ENCODE data around the gene CENPI.
"Not testable (repeated sequence)": the region's sequence is repeated elsewhere in the genome, so short reads cannot be mapped to it uniquely, and the experiment has no call there.

The CENPI gene

GRCh38 chrX:101097546-101098453 is at the start of gene CENPI:
CENPI (plus strand) TSS chrX:101098204; CDS start chrX:101101071, 2,867 bp downstream.
- H3K9ac ChIP-seq (ENCODE audit: low read depth, low read length), result peak within 1 kb of the TSS; percentile 90
- H3K9me3 ChIP-seq (ENCODE audit: control insufficient read depth, insufficient read depth, low read length), result no peaks in the 10 kb centered on the region
- peaks cover 8% of the 10 kb centered on the region; the same call in 1 of the 2 replicates for H3K36me3 ChIP-seq (ENCODE audit: insufficient read depth, low read length)
- no peaks in the 10 kb centered on the region for H3K4me1 ChIP-seq (ENCODE audit: insufficient read depth, low read length)

- Histone ChIP-seq H3K36me3 (ENCODE audit: insufficient read depth, low read length) (no peaks in the 10 kb centered on the region), H3K9ac (ENCODE audit: low read depth, low read length) (peak overlapping the region; percentile 82), H3K4me1 (ENCODE audit: insufficient read depth, low read length) (no peaks in the 10 kb centered on the region; the same call in 1 of the 2 replicates), H3K9me3 (ENCODE audit: control insufficient read depth, insufficient read depth, low read length) (no peaks in the 10 kb centered on the region)
Measured at GRCh38 chrX:101051153-101051548, 46.9 kb upstream of the CENPI start.

- Histone ChIP-seq H3K9ac (ENCODE audit: low read depth, low read length) (peak within 1 kb of the TSS; percentile 82), H3K36me3 (ENCODE audit: insufficient read depth, low read length) (no peaks in the 10 kb centered on the region), H3K4me1 (ENCODE audit: insufficient read depth, low read length) (no peaks in the 10 kb centered on the region; the same call in 1 of the 2 replicates), H3K9me3 (ENCODE audit: control insufficient read depth, insufficient read depth, low read length) (no peaks in the 10 kb centered on the region)
Measured at GRCh38 chrX:101051549-101052302, 46.3 kb upstream of the CENPI start, which contains the start of gene TRMT2B. TRMT2B (minus strand) TSS chrX:101052111; CDS start chrX:101042289, 9,822 bp downstream.

GRCh38 chrX:101056551-101056950 is 41.5 kb upstream of the CENPI start:
- not testable (repeated sequence) for H3K9me3 ChIP-seq (ENCODE audit: control insufficient read depth, insufficient read depth, low read length); H3K4me1 ChIP-seq (ENCODE audit: insufficient read depth, low read length); H3K9ac ChIP-seq (ENCODE audit: low read depth, low read length); H3K36me3 ChIP-seq (ENCODE audit: insufficient read depth, low read length)

- H3K36me3 ChIP-seq (ENCODE audit: insufficient read depth, low read length), result no peaks in the 10 kb centered on the region
- no peaks in the 10 kb centered on the region for H3K9me3 ChIP-seq (ENCODE audit: control insufficient read depth, insufficient read depth, low read length)
- peaks cover 3% of the 10 kb centered on the region; the same call in 1 of the 2 replicates for H3K4me1 ChIP-seq (ENCODE audit: insufficient read depth, low read length)
- H3K9ac ChIP-seq (ENCODE audit: low read depth, low read length), result no peak overlapping the region
Measured at GRCh38 chrX:101057093-101057714, 40.8 kb upstream of the CENPI start.

GRCh38 chrX:101062176-101062575 is 35.8 kb upstream of the CENPI start:
- Histone ChIP-seq H3K4me1 (ENCODE audit: insufficient read depth, low read length) (peaks cover 6% of the 10 kb centered on the region; the same call in 1 of the 2 replicates), H3K36me3 (ENCODE audit: insufficient read depth, low read length) (no peaks in the 10 kb centered on the region), H3K9ac (ENCODE audit: low read depth, low read length) (no peak overlapping the region), H3K9me3 (ENCODE audit: control insufficient read depth, insufficient read depth, low read length) (no peaks in the 10 kb centered on the region)

GRCh38 chrX:101071582-101071981 is 26.4 kb upstream of the CENPI start:
- H3K36me3 ChIP-seq (ENCODE audit: insufficient read depth, low read length), result no peaks in the 10 kb centered on the region
- H3K4me1 ChIP-seq (ENCODE audit: insufficient read depth, low read length), result no peaks in the 10 kb centered on the region
- no peaks in the 10 kb centered on the region for H3K9me3 ChIP-seq (ENCODE audit: control insufficient read depth, insufficient read depth, low read length)
- H3K9ac ChIP-seq (ENCODE audit: low read depth, low read length), result no peak overlapping the region

GRCh38 chrX:101078716-101079598 is 19.0 kb upstream of the CENPI start, which contains the start of gene TMEM35A:
TMEM35A (plus strand) TSS chrX:101078879; CDS start chrX:101079003, 124 bp downstream.
- Histone ChIP-seq H3K9ac (ENCODE audit: low read depth, low read length) (peak within 1 kb of the TSS; percentile 64; the same call in 1 of the 2 replicates), H3K36me3 (ENCODE audit: insufficient read depth, low read length) (no peaks in the 10 kb centered on the region), H3K4me1 (ENCODE audit: insufficient read depth, low read length) (peaks cover 14% of the 10 kb centered on the region), H3K9me3 (ENCODE audit: control insufficient read depth, insufficient read depth, low read length) (no peaks in the 10 kb centered on the region; the same call in 1 of the 2 replicates)

GRCh38 chrX:101079736-101080270 is 18.2 kb upstream of the CENPI start:
- Histone ChIP-seq H3K9ac (ENCODE audit: low read depth, low read length) (peak overlapping the region; percentile 64; the same call in 1 of the 2 replicates), H3K9me3 (ENCODE audit: control insufficient read depth, insufficient read depth, low read length) (no peaks in the 10 kb centered on the region; the same call in 1 of the 2 replicates), H3K4me1 (ENCODE audit: insufficient read depth, low read length) (peaks cover 14% of the 10 kb centered on the region), H3K36me3 (ENCODE audit: insufficient read depth, low read length) (no peaks in the 10 kb centered on the region)

GRCh38 chrX:101080326-101081124 is 17.5 kb upstream of the CENPI start:
- Histone ChIP-seq H3K9ac (ENCODE audit: low read depth, low read length) (peak overlapping the region; percentile 64; the same call in 1 of the 2 replicates), H3K36me3 (ENCODE audit: insufficient read depth, low read length) (no peaks in the 10 kb centered on the region), H3K4me1 (ENCODE audit: insufficient read depth, low read length) (peaks cover 14% of the 10 kb centered on the region), H3K9me3 (ENCODE audit: control insufficient read depth, insufficient read depth, low read length) (no peaks in the 10 kb centered on the region; the same call in 1 of the 2 replicates)

GRCh38 chrX:101081231-101081630 is 16.8 kb upstream of the CENPI start:
- Histone ChIP-seq H3K9ac (ENCODE audit: low read depth, low read length) (no peak overlapping the region), H3K4me1 (ENCODE audit: insufficient read depth, low read length) (peaks cover 14% of the 10 kb centered on the region), H3K36me3 (ENCODE audit: insufficient read depth, low read length) (no peaks in the 10 kb centered on the region), H3K9me3 (ENCODE audit: control insufficient read depth, insufficient read depth, low read length) (no peaks in the 10 kb centered on the region; the same call in 1 of the 2 replicates)

- Histone ChIP-seq H3K36me3 (ENCODE audit: insufficient read depth, low read length) (no peaks in the 10 kb centered on the region), H3K9ac (ENCODE audit: low read depth, low read length) (no peak overlapping the region), H3K9me3 (ENCODE audit: control insufficient read depth, insufficient read depth, low read length) (no peaks in the 10 kb centered on the region), H3K4me1 (ENCODE audit: insufficient read depth, low read length) (no peaks in the 10 kb centered on the region)
Measured at GRCh38 chrX:101091817-101092216, 6.2 kb upstream of the CENPI start.

All from ES-I3 (cell line).